ENCODE measurements around the gene DRD2.

GRCh38 chr11:113397821-113398220 is 77.4 kb downstream of the DRD2 start:
- TF ChIP-seq CTCF (IDR thresholded peaks at IDR 0.05; ENCODE audit: insufficient read depth, low read length, poor library complexity, severe bottlenecking) (no peak), EZH2phosphoT487 (conservative IDR thresholded peaks at IDR 0.05; ENCODE audit: low read length) (no peak)
